Renal pelvis (tissue), 4 donors: ENCODE data around the gene MYEOV. TPM values are rescaled to one million over a fixed set of nuclear protein-coding genes. Genes with fewer than 3 reads are reported as not detected.

ENCODE experiments used
- DNase-seq: peaks from one replicate; pipeline ENCODE4 v3.0.0-alpha.2; 2013
- polyA plus RNA-seq, 3 donors: library from polyadenylated mRNA; unstranded; fragments of 120-200 nt; gene quantifications; one replicate each; pipeline ENCODE4 v1.2.1, GENCODE V29; 2013; ENCODE audit not compliant: insufficient read length in 3 of 3

MYEOV gene
- polyA plus RNA-seq, 3 donors, result 3.9 to 7.7 (median 5.0) TPM

- DNase-seq, result no peak
These were observed 8.2 kb upstream of the MYEOV start for GRCh38 chr11:69285766-69286165.

- peak; percentile 91 for DNase-seq
These were observed 7.3 kb upstream of the MYEOV start for GRCh38 chr11:69286374-69287371.

- no peak for DNase-seq
These were observed 5.7 kb upstream of the MYEOV start for GRCh38 chr11:69287968-69288882.

- DNase-seq, result no peak
These were observed 5.1 kb upstream of the MYEOV start for GRCh38 chr11:69288883-69289242.

- no peak for DNase-seq
These were observed 3.1 kb upstream of the MYEOV start for GRCh38 chr11:69290806-69291205.

GRCh38 chr11:69291459-69292110 lies 2.4 kb upstream of the MYEOV start:
- no peak for DNase-seq

GRCh38 chr11:69292221-69292648 lies 1.7 kb upstream of the MYEOV start:
- no peak for DNase-seq

- DNase-seq, result no peak
These were observed 868 bp upstream of the MYEOV start for GRCh38 chr11:69293087-69293486.

- no peak for DNase-seq
These were observed 670 bp downstream of the MYEOV start for GRCh38 chr11:69294571-69295078.

- DNase-seq, result no peak
These were observed 1.4 kb downstream of the MYEOV start for GRCh38 chr11:69295079-69295994.

GRCh38 chr11:69295995-69296889 lies 2.3 kb downstream of the MYEOV start:
- DNase-seq, result no peak

GRCh38 chr11:69296890-69297786 lies 3.2 kb downstream of the MYEOV start:
- DNase-seq, result peak; percentile 90

GRCh38 chr11:69297787-69298266 lies 3.9 kb downstream of the MYEOV start:
- no peak for DNase-seq

GRCh38 chr11:69298267-69299022 lies 4.5 kb downstream of the MYEOV start:
- no peak for DNase-seq

GRCh38 chr11:69299023-69299461 lies 5.1 kb downstream of the MYEOV start:
- DNase-seq, result no peak

GRCh38 chr11:69299572-69299971 lies 5.6 kb downstream of the MYEOV start:
- DNase-seq, result no peak
